ENCODE data around the gene RASL11B.

DNA sequence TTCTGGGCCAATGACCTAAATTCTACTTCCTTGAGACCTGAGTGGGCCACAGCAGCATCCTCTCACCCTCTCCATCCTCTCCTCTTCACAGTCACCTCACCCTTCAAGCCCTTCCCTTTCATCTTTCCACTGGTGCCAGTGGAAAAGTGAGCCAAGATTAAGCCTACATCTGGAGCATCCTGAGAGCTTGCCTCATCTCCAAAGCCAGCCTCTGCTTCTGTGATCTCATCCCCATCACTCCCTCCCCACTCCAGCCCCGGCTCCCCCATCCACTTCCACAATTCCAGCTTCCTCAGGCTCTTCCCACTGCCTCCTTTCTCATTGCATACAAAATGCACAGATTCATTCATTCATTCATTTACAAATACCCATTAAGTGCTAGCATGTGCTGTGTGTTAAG lies 10.1 kb upstream of the RASL11B start:
- no peak for TF ChIP-seq POLR2A (IDR thresholded peaks at IDR 0.05)
- TF ChIP-seq EP300 (IDR thresholded peaks at IDR 0.05; ENCODE audit: low read depth), result no peak
- TF ChIP-seq, protein P1, sequence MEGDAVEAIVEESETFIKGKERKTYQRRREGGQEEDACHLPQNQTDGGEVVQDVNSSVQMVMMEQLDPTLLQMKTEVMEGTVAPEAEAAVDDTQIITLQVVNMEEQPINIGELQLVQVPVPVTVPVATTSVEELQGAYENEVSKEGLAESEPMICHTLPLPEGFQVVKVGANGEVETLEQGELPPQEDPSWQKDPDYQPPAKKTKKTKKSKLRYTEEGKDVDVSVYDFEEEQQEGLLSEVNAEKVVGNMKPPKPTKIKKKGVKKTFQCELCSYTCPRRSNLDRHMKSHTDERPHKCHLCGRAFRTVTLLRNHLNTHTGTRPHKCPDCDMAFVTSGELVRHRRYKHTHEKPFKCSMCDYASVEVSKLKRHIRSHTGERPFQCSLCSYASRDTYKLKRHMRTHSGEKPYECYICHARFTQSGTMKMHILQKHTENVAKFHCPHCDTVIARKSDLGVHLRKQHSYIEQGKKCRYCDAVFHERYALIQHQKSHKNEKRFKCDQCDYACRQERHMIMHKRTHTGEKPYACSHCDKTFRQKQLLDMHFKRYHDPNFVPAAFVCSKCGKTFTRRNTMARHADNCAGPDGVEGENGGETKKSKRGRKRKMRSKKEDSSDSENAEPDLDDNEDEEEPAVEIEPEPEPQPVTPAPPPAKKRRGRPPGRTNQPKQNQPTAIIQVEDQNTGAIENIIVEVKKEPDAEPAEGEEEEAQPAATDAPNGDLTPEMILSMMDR (IDR thresholded peaks at IDR 0.05), result no peak
- no peak for TF ChIP-seq POLR2AphosphoS5 (IDR thresholded peaks at IDR 0.05)

Data from transverse colon (tissue), 4 donors.